ENCODE results near the gene DEXI. TPM values are rescaled to one million over a fixed set of nuclear protein-coding genes. Genes with fewer than 3 reads are reported as not detected.

Gene DEXI
- total and polyA plus RNA-seq, 9 of the 15 experiments (the other 6 are each of a cell fraction or from before 2014, with no cell fraction given), result 2.9 to 40.1 (median 22.0) TPM

GRCh38 chr16:10938796-10939648 lies 3.2 kb downstream of the DEXI start (continued):
- TF ChIP-seq NKRF (IDR thresholded peaks at IDR 0.05; ENCODE audit: borderline replicate concordance), result no peak
- no peak for TF ChIP-seq MCM7 (IDR thresholded peaks at IDR 0.05)
- TF ChIP-seq ILF3 (IDR thresholded peaks at IDR 0.05; ENCODE audit: borderline replicate concordance), result no peak
- TF ChIP-seq MEIS2 (IDR thresholded peaks at IDR 0.05; ENCODE audit: partially characterized antibody), result peak; percentile 44
- TF ChIP-seq GTF2F1 (IDR thresholded peaks at IDR 0.05; ENCODE audit: low read depth, low read length), result no peak
- no peak for TF ChIP-seq C11orf30 (IDR thresholded peaks at IDR 0.05; ENCODE audit: low read depth)
- TF ChIP-seq CXXC5 (CRISPR knock-in tag; IDR thresholded peaks at IDR 0.05), result peak; percentile 73

GRCh38 chr16:10938321-10938720 lies 3.9 kb downstream of the DEXI start:
- no peak for DNase-seq (ENCODE audit: extremely low read depth in 1 of 4, low spot score in 3 of 4)
- Histone ChIP-seq H3K9me1 (ENCODE audit: control insufficient read depth, insufficient read depth, low read length) (peaks cover 16% of the 10 kb centered on the region), H2AFZ (ENCODE audit: low read depth, low read length) (no peak overlapping the region), H3K27me3 (ENCODE audit: control insufficient read depth in 2 of 2, insufficient read depth in 2 of 2, low read length in 2 of 2) (no peaks in the 10 kb centered on the region), H3K9me3 (replicated peaks; ENCODE audit: control insufficient read depth, insufficient read depth, low read depth, low read length) (no peaks in the 10 kb centered on the region), H3K4me2 (ENCODE audit: insufficient read depth, low read length) (0 out of 2 replicates have a peak overlapping the region, but pooled peaks have one; percentile 87), H3K79me2 (ENCODE audit: control insufficient read depth, insufficient read depth, low read length) (peaks cover 62% of the 10 kb centered on the region), H3K4me1 (replicated peaks in 1 of 2; ENCODE audit: control insufficient read depth in 2 of 2, insufficient read depth in 2 of 2, low read length in 2 of 2) (peaks cover 28 to 47% of the 10 kb centered on the region in 2 experiments), H3K4me3 (no peak overlapping the region), H3K36me3 (ENCODE audit: control insufficient read depth, insufficient read depth, low read length) (peaks cover 46% of the 10 kb centered on the region), H4K20me1 (replicated peaks; ENCODE audit: control insufficient read depth, insufficient read depth, low read length) (peaks cover 60% of the 10 kb centered on the region), H3K9ac (ENCODE audit: insufficient read depth in 1 of 2, low read depth in 2 of 2, low read length in 2 of 2) (peak overlapping the region in 1 of 2 experiments; percentile 61; a peak in 1 of 4 replicates), H3K27ac (ENCODE audit: extremely low read depth, low read depth, low read length) (no peak overlapping the region)
- ChIA-PET CTCF (ENCODE audit: low intra/inter-chr PET ratio) (no interaction called here), POLR2A (interaction anchor here (0.6 to 1.1 kb wide), 2 partner anchors 318 to 390 kb away, joined by 3 read pairs; partner anchors contain the start of gene SOCS1)
- intact Hi-C loops (cut with micrococcal nuclease), result no loop called here
- in situ Hi-C loops (cut with MboI), result loop anchor here (10.0 kb wide), 1 partner anchor 684 kb away; no protein-coding TSS in a partner anchor
- 83% methylated on average over 7 of the region's 7 CpGs for WGBS (ENCODE audit: insufficient coverage, low coverage, missing lambda C conversion rate)
- no TSS peak for BruUV-seq (replicated peaks)
- no peak for ATAC-seq
- FAIRE-seq, result no peak
- TF ChIP-seq CHD4 (IDR thresholded peaks at IDR 0.05; ENCODE audit: insufficient read depth, insufficient replicate concordance, low read depth, low read length, poor library complexity, severe bottlenecking) (no peak), ZNF23 (CRISPR knock-in tag; IDR thresholded peaks at IDR 0.05) (no peak), OTX1 (CRISPR knock-in tag; IDR thresholded peaks at IDR 0.05) (no peak), ZNF232 (CRISPR knock-in tag; IDR thresholded peaks at IDR 0.05) (no peak), STAT6 (CRISPR knock-in tag; IDR thresholded peaks at IDR 0.05) (no peak), E2F8 (IDR thresholded peaks at IDR 0.05; ENCODE audit: low read depth, partially characterized antibody) (no peak)

All from K562 (cell line).